Measurements from ENCODE around the gene NXNL2.

DNA sequence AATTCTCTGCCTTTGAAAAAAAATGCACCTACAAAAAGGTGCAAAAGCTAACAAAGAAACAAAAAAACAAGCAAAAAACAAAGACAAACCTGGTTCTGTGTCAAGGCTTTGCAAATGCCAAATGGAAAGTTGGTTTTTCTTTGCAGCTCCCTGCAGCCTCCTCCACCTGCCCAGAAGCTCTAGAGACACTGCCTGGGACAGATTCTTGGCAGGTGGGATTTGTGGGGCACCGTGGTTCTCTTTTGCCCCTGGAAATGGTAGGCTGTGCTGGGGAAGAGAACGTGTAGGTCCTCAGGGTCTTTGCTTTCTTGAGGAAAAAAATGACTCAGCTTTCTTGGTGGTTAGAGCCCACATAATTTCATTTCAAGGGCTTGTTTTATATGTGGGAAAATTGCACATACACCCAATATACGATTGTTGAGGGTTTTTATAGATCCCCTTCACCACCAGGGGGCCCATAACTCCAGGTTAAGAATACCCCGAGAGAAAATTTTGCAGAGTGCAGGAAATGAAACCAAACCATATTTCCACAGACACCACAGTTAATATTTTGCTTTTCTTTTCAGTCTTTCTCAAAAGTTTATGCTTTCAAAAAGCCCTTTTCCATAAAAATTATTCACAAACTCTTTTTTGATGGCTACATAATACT is 58.7 kb downstream of the NXNL2 start:
- TF ChIP-seq, protein P1, sequence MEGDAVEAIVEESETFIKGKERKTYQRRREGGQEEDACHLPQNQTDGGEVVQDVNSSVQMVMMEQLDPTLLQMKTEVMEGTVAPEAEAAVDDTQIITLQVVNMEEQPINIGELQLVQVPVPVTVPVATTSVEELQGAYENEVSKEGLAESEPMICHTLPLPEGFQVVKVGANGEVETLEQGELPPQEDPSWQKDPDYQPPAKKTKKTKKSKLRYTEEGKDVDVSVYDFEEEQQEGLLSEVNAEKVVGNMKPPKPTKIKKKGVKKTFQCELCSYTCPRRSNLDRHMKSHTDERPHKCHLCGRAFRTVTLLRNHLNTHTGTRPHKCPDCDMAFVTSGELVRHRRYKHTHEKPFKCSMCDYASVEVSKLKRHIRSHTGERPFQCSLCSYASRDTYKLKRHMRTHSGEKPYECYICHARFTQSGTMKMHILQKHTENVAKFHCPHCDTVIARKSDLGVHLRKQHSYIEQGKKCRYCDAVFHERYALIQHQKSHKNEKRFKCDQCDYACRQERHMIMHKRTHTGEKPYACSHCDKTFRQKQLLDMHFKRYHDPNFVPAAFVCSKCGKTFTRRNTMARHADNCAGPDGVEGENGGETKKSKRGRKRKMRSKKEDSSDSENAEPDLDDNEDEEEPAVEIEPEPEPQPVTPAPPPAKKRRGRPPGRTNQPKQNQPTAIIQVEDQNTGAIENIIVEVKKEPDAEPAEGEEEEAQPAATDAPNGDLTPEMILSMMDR (IDR thresholded peaks at IDR 0.05; ENCODE audit: low read length) = peak; percentile 70
- TF ChIP-seq EZH2 (optimal IDR thresholded peaks at IDR 0.05; ENCODE audit: low read depth, low read length) (no peak), EZH2phosphoT487 (IDR thresholded peaks at IDR 0.05; ENCODE audit: low read length) (no peak)

Data from MM.1S (cell line).